Mesendoderm (in vitro differentiated cells): ENCODE measurements around the gene STXBP1.

Source experiments
- DNase-seq: peaks from one replicate; pipeline ENCODE4 v3.0.0; 2013
- H2AK5ac ChIP-seq: 2 replicates; pipeline ENCODE4 v1.6.1; 2013; ENCODE audit warnings: low read length, inconsistent platforms
- H2BK120ac ChIP-seq: 2 replicates; pipeline ENCODE4 v1.6.1; 2013; ENCODE audit warnings: low read depth, mild to moderate bottlenecking, low read length, moderate library complexity, mixed read lengths
- H2BK15ac ChIP-seq: replicated peaks from 2 replicates; pipeline ENCODE4 v1.6.1; 2013; ENCODE audit warnings: low read depth, mild to moderate bottlenecking, moderate library complexity
- H2BK5ac ChIP-seq: 2 replicates; pipeline ENCODE4 v1.6.1; 2013; ENCODE audit warnings: low read length, inconsistent platforms
- H3K18ac ChIP-seq: 2 replicates; pipeline ENCODE4 v1.6.1; 2013; ENCODE audit warnings: mild to moderate bottlenecking, low read length, mixed read lengths
- H3K23ac ChIP-seq: one replicate; pipeline ENCODE4 v1.6.1; 2013; ENCODE audit warnings: low read length
- H3K27ac ChIP-seq: 2 replicates; pipeline ENCODE4 v1.5.1; 2013; ENCODE audit warnings: low read depth, mild to moderate bottlenecking, inconsistent platforms, low read length, moderate library complexity
- H3K27me3 ChIP-seq: 2 replicates; pipeline ENCODE4 v1.6.1; 2013; ENCODE audit warnings: low read length, control low read depth, mild to moderate bottlenecking, inconsistent platforms; ENCODE audit not compliant: insufficient read depth, poor library complexity
- H3K36me3 ChIP-seq: 2 replicates; pipeline ENCODE4 v1.6.1; 2013; ENCODE audit warnings: low read length, inconsistent platforms; ENCODE audit not compliant: control insufficient read depth, insufficient read depth
- H3K4ac ChIP-seq: one replicate; pipeline ENCODE4 v1.6.1; 2013; ENCODE audit warnings: low read depth, mild to moderate bottlenecking, low read length, moderate library complexity
- H3K4me1 ChIP-seq: 2 replicates; pipeline ENCODE4 v1.6.1; 2013; ENCODE audit warnings: low read depth, low read length, inconsistent platforms; ENCODE audit not compliant: control insufficient read depth
- H3K4me2 ChIP-seq: 2 replicates; pipeline ENCODE4 v1.6.1; 2013; ENCODE audit warnings: low read length
- H3K4me3 ChIP-seq: 2 replicates; pipeline ENCODE4 v1.5.1; 2013; ENCODE audit warnings: mild to moderate bottlenecking, low read length
- H3K56ac ChIP-seq: one replicate; pipeline ENCODE4 v1.6.1; 2013; ENCODE audit warnings: low read length
- H3K79me1 ChIP-seq: 2 replicates; pipeline ENCODE4 v1.6.1; 2013; ENCODE audit warnings: low read length, inconsistent platforms
- H3K79me2 ChIP-seq: 2 replicates; pipeline ENCODE4 v1.6.1; 2013; ENCODE audit warnings: mild to moderate bottlenecking, low read length; ENCODE audit not compliant: control insufficient read depth, insufficient read depth
- H3K9ac ChIP-seq: 2 replicates; pipeline ENCODE4 v1.6.1; 2013; ENCODE audit warnings: low read length, inconsistent platforms
- H4K5ac ChIP-seq: one replicate; pipeline ENCODE4 v1.6.1; 2013; ENCODE audit warnings: low read length
- H4K8ac ChIP-seq: one replicate; pipeline ENCODE4 v1.6.1; 2013; ENCODE audit warnings: low read depth, mild to moderate bottlenecking, control low read depth, low read length, moderate library complexity
- WGBS: extraction: QIAGEN DNeasy Blood & Tissue Kit; methylation state at CpG from one replicate; pipeline ENCODE4 v1.1.7; 2013; ENCODE audit warnings: low lambda C conversion rate, missing lambda C conversion rate; ENCODE audit not compliant: insufficient coverage; ENCODE audit errors: extremely low coverage; 5-methylcytosine and 5-hydroxymethylcytosine counted together

Gene STXBP1

GRCh38 chr9:127566351-127567001 lies 45.6 kb upstream of the STXBP1 start:
- Histone ChIP-seq H3K36me3 (no peaks in the 10 kb centered on the region), H3K4me3 (no peak overlapping the region), H3K18ac (no peak overlapping the region), H2AK5ac (no peak overlapping the region), H2BK5ac (no peak overlapping the region), H2BK120ac (no peak overlapping the region), H3K23ac (no peak overlapping the region), H3K4me2 (peak overlapping the region; percentile 94), H3K4ac (no peak overlapping the region), H3K27ac (peak overlapping the region; percentile 71), H3K27me3 (no peaks in the 10 kb centered on the region), H3K79me2 (peaks cover 31% of the 10 kb centered on the region), H3K4me1 (peaks cover 13% of the 10 kb centered on the region), H4K8ac (no peak overlapping the region), H3K79me1 (peaks cover 24% of the 10 kb centered on the region), H3K56ac (peak overlapping the region; percentile 94), H3K9ac (peak overlapping the region; percentile 90), H4K5ac (no peak overlapping the region), H2BK15ac (no peak overlapping the region)
- no CpG with 5 or more reads among the region's 11 CpGs for WGBS
- DNase-seq: peak; percentile 52

- no CpG with 5 or more reads among the region's 16 CpGs for WGBS
- DNase-seq: peak; percentile 57
- Histone ChIP-seq H3K56ac (peak overlapping the region; percentile 94), H3K4ac (no peak overlapping the region), H3K27ac (peak overlapping the region; percentile 71), H4K8ac (no peak overlapping the region), H2BK120ac (no peak overlapping the region), H3K4me3 (peak overlapping the region; percentile 85), H3K18ac (no peak overlapping the region), H3K4me2 (peak overlapping the region; percentile 94), H3K79me2 (peaks cover 26% of the 10 kb centered on the region), H3K4me1 (peaks cover 13% of the 10 kb centered on the region), H3K36me3 (no peaks in the 10 kb centered on the region), H3K23ac (peak overlapping the region; percentile 89), H2BK15ac (no peak overlapping the region), H4K5ac (no peak overlapping the region), H2AK5ac (peak overlapping the region; percentile 96), H3K9ac (peak overlapping the region; percentile 90), H2BK5ac (peak overlapping the region; percentile 9), H3K79me1 (peaks cover 22% of the 10 kb centered on the region), H3K27me3 (no peaks in the 10 kb centered on the region)
These were observed 44.9 kb upstream of the STXBP1 start for GRCh38 chr9:127567035-127567729.

- H4K5ac ChIP-seq: no peak overlapping the region
- no peak overlapping the region for H4K8ac ChIP-seq
- peak overlapping the region; percentile 73 for H2BK120ac ChIP-seq
- WGBS: no CpG with 5 or more reads among the region's 36 CpGs
- H3K4me3 ChIP-seq: peak overlapping the region; percentile 85
- H3K9ac ChIP-seq: peak overlapping the region; percentile 90
- H3K27me3 ChIP-seq: no peaks in the 10 kb centered on the region
- H2BK15ac ChIP-seq: no peak overlapping the region
- H3K4me2 ChIP-seq: peak overlapping the region; percentile 94
- peak overlapping the region; percentile 94 for H3K56ac ChIP-seq
- peak overlapping the region; percentile 95 for H3K18ac ChIP-seq
- H2AK5ac ChIP-seq: no peak overlapping the region
- no peak overlapping the region for H2BK5ac ChIP-seq
- peaks cover 10% of the 10 kb centered on the region for H3K4me1 ChIP-seq
- no peaks in the 10 kb centered on the region for H3K36me3 ChIP-seq
- H3K79me1 ChIP-seq: peaks cover 19% of the 10 kb centered on the region
- H3K79me2 ChIP-seq: peaks cover 23% of the 10 kb centered on the region
- peak overlapping the region; percentile 81 for H3K4ac ChIP-seq
- H3K27ac ChIP-seq: peak overlapping the region; percentile 71
- peak; percentile 64 for DNase-seq
- H3K23ac ChIP-seq: peak overlapping the region; percentile 89
These were observed 44.1 kb upstream of the STXBP1 start for GRCh38 chr9:127567730-127568617.

GRCh38 chr9:127568618-127568970 lies 43.5 kb upstream of the STXBP1 start:
- H3K4me3 ChIP-seq: peak overlapping the region; percentile 85
- WGBS: no CpG with 5 or more reads among the region's 50 CpGs
- H3K27ac ChIP-seq: no peak overlapping the region

GRCh38 chr9:127568971-127569885 lies 42.8 kb upstream of the STXBP1 start:
- H3K9ac ChIP-seq: peak overlapping the region; percentile 93
- H3K4me2 ChIP-seq: peak overlapping the region; percentile 94
- no peak overlapping the region for H2BK5ac ChIP-seq
- DNase-seq: peak; percentile 91
- H3K4me3 ChIP-seq: peak overlapping the region; percentile 85
- H3K79me2 ChIP-seq: peaks cover 22% of the 10 kb centered on the region
- no CpG with 5 or more reads among the region's 78 CpGs for WGBS
- peak overlapping the region; percentile 96 for H3K56ac ChIP-seq
- peak overlapping the region; percentile 95 for H3K18ac ChIP-seq
- no peak overlapping the region for H2AK5ac ChIP-seq
- H3K79me1 ChIP-seq: peaks cover 14% of the 10 kb centered on the region
- H3K23ac ChIP-seq: no peak overlapping the region
- no peaks in the 10 kb centered on the region for H3K27me3 ChIP-seq
- H2BK120ac ChIP-seq: peak overlapping the region; percentile 65
- H2BK15ac ChIP-seq: no peak overlapping the region
- H4K8ac ChIP-seq: no peak overlapping the region
- peaks cover 10% of the 10 kb centered on the region for H3K4me1 ChIP-seq
- H3K4ac ChIP-seq: peak overlapping the region; percentile 92
- no peaks in the 10 kb centered on the region for H3K36me3 ChIP-seq
- no peak overlapping the region for H4K5ac ChIP-seq
- no peak overlapping the region for H3K27ac ChIP-seq

More at GRCh38 chr9:127568618-127568970, 43.5 kb upstream of the STXBP1 start:
- Histone ChIP-seq H3K9ac (peak overlapping the region; percentile 90), H3K4ac (peak overlapping the region; percentile 81), H3K79me1 (peaks cover 16% of the 10 kb centered on the region), H3K79me2 (peaks cover 23% of the 10 kb centered on the region), H3K27me3 (no peaks in the 10 kb centered on the region), H2AK5ac (no peak overlapping the region), H4K8ac (no peak overlapping the region), H3K56ac (peak overlapping the region; percentile 94), H2BK120ac (peak overlapping the region; percentile 73), H3K36me3 (no peaks in the 10 kb centered on the region), H3K4me2 (peak overlapping the region; percentile 94), H3K18ac (peak overlapping the region; percentile 95), H3K23ac (no peak overlapping the region), H3K4me1 (peaks cover 10% of the 10 kb centered on the region), H2BK5ac (no peak overlapping the region), H4K5ac (no peak overlapping the region), H2BK15ac (no peak overlapping the region)
- peak; percentile 43 for DNase-seq
